Endothelial cell (in vitro differentiated cells): Measurements from ENCODE around the gene GPR153. TPM values are rescaled to one million over a fixed set of nuclear protein-coding genes. Genes with fewer than 3 reads are reported as not detected.
"Not testable (repeated sequence)": the region's sequence is repeated elsewhere in the genome, so short reads cannot be mapped to it uniquely, and the experiment has no call there.

Experiments
- DNase-seq: peaks from one replicate; pipeline ENCODE4 v3.0.0; 2021; ENCODE audit warnings: low spot score
- H3K27ac Mint-ChIP-seq: one replicate; pipeline ENCODE4 v1.8.0; 2021; ENCODE audit warnings: mixed read lengths, inconsistent platforms; ENCODE audit not compliant: unreplicated experiment
- H3K27me3 Mint-ChIP-seq: one replicate; pipeline ENCODE4 v1.8.0; 2021; ENCODE audit warnings: mild to moderate bottlenecking, moderate library complexity, mixed read lengths, inconsistent platforms; ENCODE audit not compliant: unreplicated experiment
- H3K36me3 Mint-ChIP-seq: one replicate; pipeline ENCODE4 v1.8.0; 2021; ENCODE audit warnings: mild to moderate bottlenecking, low read depth, mixed read lengths, inconsistent platforms; ENCODE audit not compliant: unreplicated experiment
- H3K4me1 Mint-ChIP-seq: one replicate; pipeline ENCODE4 v1.8.0; 2021; ENCODE audit warnings: mild to moderate bottlenecking, mixed read lengths, inconsistent platforms; ENCODE audit not compliant: unreplicated experiment
- H3K4me3 Mint-ChIP-seq: one replicate; pipeline ENCODE4 v1.8.0; 2021; ENCODE audit warnings: mild to moderate bottlenecking, mixed read lengths, inconsistent platforms; ENCODE audit not compliant: unreplicated experiment
- H3K9me3 Mint-ChIP-seq: one replicate; pipeline ENCODE4 v1.8.0; 2021; ENCODE audit warnings: mixed read lengths, inconsistent platforms; ENCODE audit not compliant: unreplicated experiment
- total RNA-seq: library from RNA; stranded (reverse); fragmentation: NEBNext Ultra II Directional; extraction: Animal tissue kit (Norgen Biotek cat#: 25700); gene quantifications from one replicate; pipeline ENCODE4 v1.2.1, GENCODE V29; 2021; ENCODE audit not compliant: unreplicated experiment
- TF ChIP-seq, protein P1 (sequence below): fragments of 200-600 bp; sonication (generic); IDR thresholded peaks from one replicate; pipeline ENCODE4 v1.5.0; 2021; ENCODE audit warnings: antibody characterized with exemption; ENCODE audit not compliant: unreplicated experiment

GPR153 gene
- total RNA-seq, 1 donor from 2014 or later: 3.0 TPM

DNA sequence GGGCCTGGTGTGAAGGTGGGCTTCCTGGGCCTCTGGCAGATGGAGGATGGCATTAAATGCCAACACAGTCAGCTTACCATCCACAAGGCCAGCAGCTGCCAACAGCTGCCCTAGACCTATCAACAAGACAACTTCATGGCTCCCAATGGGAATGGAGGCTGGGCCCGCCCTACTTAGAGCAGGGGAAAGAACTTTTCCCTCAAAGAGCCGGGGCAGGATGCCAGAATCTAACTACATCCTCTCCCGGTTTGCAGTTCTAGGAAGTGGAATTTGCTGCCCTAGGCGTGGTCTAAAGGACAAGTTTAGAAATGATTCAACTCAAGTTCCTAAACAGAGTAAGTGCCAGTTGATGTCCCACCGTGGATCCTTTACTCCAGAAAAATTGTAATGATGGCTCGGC, 38.3 kb downstream of the GPR153 start:
- no peaks in the 10 kb centered on the region for H3K9me3 Mint-ChIP-seq
- TF ChIP-seq, protein P1, sequence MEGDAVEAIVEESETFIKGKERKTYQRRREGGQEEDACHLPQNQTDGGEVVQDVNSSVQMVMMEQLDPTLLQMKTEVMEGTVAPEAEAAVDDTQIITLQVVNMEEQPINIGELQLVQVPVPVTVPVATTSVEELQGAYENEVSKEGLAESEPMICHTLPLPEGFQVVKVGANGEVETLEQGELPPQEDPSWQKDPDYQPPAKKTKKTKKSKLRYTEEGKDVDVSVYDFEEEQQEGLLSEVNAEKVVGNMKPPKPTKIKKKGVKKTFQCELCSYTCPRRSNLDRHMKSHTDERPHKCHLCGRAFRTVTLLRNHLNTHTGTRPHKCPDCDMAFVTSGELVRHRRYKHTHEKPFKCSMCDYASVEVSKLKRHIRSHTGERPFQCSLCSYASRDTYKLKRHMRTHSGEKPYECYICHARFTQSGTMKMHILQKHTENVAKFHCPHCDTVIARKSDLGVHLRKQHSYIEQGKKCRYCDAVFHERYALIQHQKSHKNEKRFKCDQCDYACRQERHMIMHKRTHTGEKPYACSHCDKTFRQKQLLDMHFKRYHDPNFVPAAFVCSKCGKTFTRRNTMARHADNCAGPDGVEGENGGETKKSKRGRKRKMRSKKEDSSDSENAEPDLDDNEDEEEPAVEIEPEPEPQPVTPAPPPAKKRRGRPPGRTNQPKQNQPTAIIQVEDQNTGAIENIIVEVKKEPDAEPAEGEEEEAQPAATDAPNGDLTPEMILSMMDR: no peak
- peaks cover 35% of the 10 kb centered on the region for H3K36me3 Mint-ChIP-seq
- H3K27ac Mint-ChIP-seq: peak overlapping the region; percentile 64
- H3K4me3 Mint-ChIP-seq: no peak overlapping the region
- peaks cover 2% of the 10 kb centered on the region for H3K27me3 Mint-ChIP-seq
- no peak for DNase-seq
- H3K4me1 Mint-ChIP-seq: peaks cover 2% of the 10 kb centered on the region

- H3K9me3 Mint-ChIP-seq: no peaks in the 10 kb centered on the region
- H3K27me3 Mint-ChIP-seq: no peaks in the 10 kb centered on the region
- no peak overlapping the region for H3K4me3 Mint-ChIP-seq
- no peak overlapping the region for H3K27ac Mint-ChIP-seq
- peaks cover 2% of the 10 kb centered on the region for H3K4me1 Mint-ChIP-seq
- peaks cover 32% of the 10 kb centered on the region for H3K36me3 Mint-ChIP-seq
- no peak for DNase-seq
- TF ChIP-seq, protein P1: no peak
Observed at GRCh38 chr1:6221210-6221784, 39.6 kb downstream of the GPR153 start.

DNA sequence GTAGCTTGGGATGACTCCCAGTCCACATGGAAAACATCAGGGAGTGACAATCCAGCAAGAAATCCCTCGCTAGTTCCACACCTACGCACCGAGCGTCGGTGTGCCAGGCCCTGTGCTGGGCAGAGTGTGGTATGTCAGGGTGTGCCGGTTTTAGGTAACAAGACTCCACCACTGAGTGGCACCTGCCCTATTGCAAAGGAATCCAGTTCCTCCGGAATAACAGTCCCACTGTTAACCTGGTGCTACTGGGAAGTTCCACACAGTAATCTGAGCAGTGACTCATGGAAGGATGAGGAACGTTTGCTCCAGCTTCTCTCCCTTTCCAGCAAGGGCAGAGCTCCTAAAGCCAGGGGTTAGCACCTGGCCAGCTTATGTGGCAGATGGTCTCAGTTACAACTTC, 40.7 kb downstream of the GPR153 start:
- Mint-ChIP-seq H3K27ac (no peak overlapping the region), H3K9me3 (no peaks in the 10 kb centered on the region), H3K4me3 (no peak overlapping the region), H3K36me3 (peaks cover 22% of the 10 kb centered on the region), H3K4me1 (peaks cover 2% of the 10 kb centered on the region), H3K27me3 (peaks cover 1% of the 10 kb centered on the region)
- TF ChIP-seq, protein P1: no peak
- DNase-seq: no peak

GRCh38 chr1:6219641-6220040, 41.3 kb downstream of the GPR153 start:
- DNase-seq, H3K4me1 Mint-ChIP-seq, H3K27ac Mint-ChIP-seq, H3K27me3 Mint-ChIP-seq, H3K4me3 Mint-ChIP-seq, H3K9me3 Mint-ChIP-seq: not testable (repeated sequence)
- peaks cover 17% of the 10 kb centered on the region for H3K36me3 Mint-ChIP-seq

GRCh38 chr1:6218375-6219164, 42.3 kb downstream of the GPR153 start:
- no peak for DNase-seq
- no peak overlapping the region for H3K27ac Mint-ChIP-seq
- no peaks in the 10 kb centered on the region for H3K9me3 Mint-ChIP-seq
- TF ChIP-seq, protein P1: no peak
- peaks cover 1% of the 10 kb centered on the region for H3K27me3 Mint-ChIP-seq
- no peak overlapping the region for H3K4me3 Mint-ChIP-seq
- H3K36me3 Mint-ChIP-seq: peaks cover 6% of the 10 kb centered on the region
- peaks cover 2% of the 10 kb centered on the region for H3K4me1 Mint-ChIP-seq
